Measurements from ENCODE around the gene ZRANB3.

DNA sequence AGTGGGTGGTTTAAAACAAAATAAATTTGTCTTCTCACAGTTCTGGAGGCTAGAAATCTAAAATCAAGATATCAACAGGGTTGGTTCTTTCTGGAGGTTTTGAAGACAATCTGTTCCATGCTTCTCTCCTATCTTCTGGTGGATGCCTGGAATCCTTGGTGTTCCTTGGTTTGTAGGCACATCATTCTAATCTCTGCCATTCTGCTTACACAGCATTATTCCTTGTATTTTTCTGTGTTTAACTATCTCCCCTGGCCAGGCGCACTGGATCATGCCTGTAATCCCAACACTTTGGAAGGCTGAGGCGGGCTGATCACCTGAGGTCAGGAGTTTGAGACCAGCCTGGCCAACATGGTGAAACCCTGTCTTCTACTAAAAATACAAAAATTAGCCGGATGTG is 108.1 kb downstream of the ZRANB3 start:
- TF ChIP-seq, protein P1, sequence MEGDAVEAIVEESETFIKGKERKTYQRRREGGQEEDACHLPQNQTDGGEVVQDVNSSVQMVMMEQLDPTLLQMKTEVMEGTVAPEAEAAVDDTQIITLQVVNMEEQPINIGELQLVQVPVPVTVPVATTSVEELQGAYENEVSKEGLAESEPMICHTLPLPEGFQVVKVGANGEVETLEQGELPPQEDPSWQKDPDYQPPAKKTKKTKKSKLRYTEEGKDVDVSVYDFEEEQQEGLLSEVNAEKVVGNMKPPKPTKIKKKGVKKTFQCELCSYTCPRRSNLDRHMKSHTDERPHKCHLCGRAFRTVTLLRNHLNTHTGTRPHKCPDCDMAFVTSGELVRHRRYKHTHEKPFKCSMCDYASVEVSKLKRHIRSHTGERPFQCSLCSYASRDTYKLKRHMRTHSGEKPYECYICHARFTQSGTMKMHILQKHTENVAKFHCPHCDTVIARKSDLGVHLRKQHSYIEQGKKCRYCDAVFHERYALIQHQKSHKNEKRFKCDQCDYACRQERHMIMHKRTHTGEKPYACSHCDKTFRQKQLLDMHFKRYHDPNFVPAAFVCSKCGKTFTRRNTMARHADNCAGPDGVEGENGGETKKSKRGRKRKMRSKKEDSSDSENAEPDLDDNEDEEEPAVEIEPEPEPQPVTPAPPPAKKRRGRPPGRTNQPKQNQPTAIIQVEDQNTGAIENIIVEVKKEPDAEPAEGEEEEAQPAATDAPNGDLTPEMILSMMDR (conservative IDR thresholded peaks at IDR 0.05; ENCODE audit: low read length) = no peak
- TF ChIP-seq EZH2phosphoT487 (IDR thresholded peaks at IDR 0.05; ENCODE audit: borderline replicate concordance, low read depth, low read length) = no peak

All from OCI-LY7 (cell line).